IMR-90 (cell line): ENCODE results near the gene SPTLC1. TPM values are rescaled to one million over a fixed set of nuclear protein-coding genes. Genes with fewer than 3 reads are reported as not detected.

ENCODE experiments used
- ATAC-seq: fragments of 200-7000 bp; cut with Tn5 transposase; 2 replicates; pipeline ENCODE4 v1.9.1; 2020; ENCODE audit warnings: low read depth, mild to moderate bottlenecking, moderate library complexity
- BruUV-seq: library from RNA; stranded (reverse); fragments of 400-500 nt; replicated peaks from 2 replicates; lab custom pipeline; 2021; lab: Mats Ljungman, UMichigan
- CTCF ChIA-PET: fragments of 300-600 bp; formaldehyde crosslinking; extraction: SDS; loops from one replicate; lab custom pipeline; 2021; ENCODE audit warnings: antibody characterized with exemption; lab: Yijun Ruan, JAX
- POLR2A ChIA-PET: fragments of 300-600 bp; sonication (Branson Sonifier 250); formaldehyde crosslinking; loops from one replicate; lab custom pipeline; 2022; ENCODE audit warnings: antibody characterized with exemption; ENCODE audit not compliant: unreplicated experiment; lab: Charles Lee
- DNase-seq: peaks from one replicate; pipeline ENCODE4 v3.0.0; 2013
- H2AFZ ChIP-seq: replicated peaks from 2 replicates; pipeline ENCODE3; 2013; ENCODE audit warnings: low read length, mild to moderate bottlenecking; ENCODE audit not compliant: poor library complexity
- H2AK5ac ChIP-seq: 2 replicates; pipeline ENCODE4 v1.6.1; 2013; ENCODE audit warnings: low read depth, low read length, inconsistent platforms
- H2AK9ac ChIP-seq: replicated peaks from 2 replicates; pipeline ENCODE3; 2013; ENCODE audit warnings: mild to moderate bottlenecking, low read depth, low read length, moderate library complexity; ENCODE audit not compliant: poor library complexity
- H2BK120ac ChIP-seq: 2 replicates; pipeline ENCODE4 v1.6.1; 2013; ENCODE audit warnings: low read depth, low read length, inconsistent platforms
- H2BK15ac ChIP-seq: 3 replicates; pipeline ENCODE4 v1.6.1; 2013; ENCODE audit warnings: low read depth, low read length, inconsistent platforms
- H2BK20ac ChIP-seq: 2 replicates; pipeline ENCODE4 v1.6.1; 2013; ENCODE audit warnings: low read depth, mild to moderate bottlenecking, inconsistent platforms, low read length, moderate library complexity
- H2BK5ac ChIP-seq: 2 replicates; pipeline ENCODE4 v1.6.1; 2013; ENCODE audit warnings: mild to moderate bottlenecking, low read depth, low read length, inconsistent platforms; ENCODE audit not compliant: poor library complexity, severe bottlenecking
- H3K14ac ChIP-seq: replicated peaks from 2 replicates; pipeline ENCODE4 v1.6.1; 2013; ENCODE audit warnings: low read depth, low read length, inconsistent platforms
- H3K18ac ChIP-seq: 2 replicates; pipeline ENCODE4 v1.6.1; 2013; ENCODE audit warnings: low read depth, low read length, control low read depth
- H3K23ac ChIP-seq: 2 replicates; pipeline ENCODE4 v1.6.1; 2013; ENCODE audit warnings: low read depth, low read length, inconsistent platforms
- H3K27ac ChIP-seq: 2 replicates; pipeline ENCODE4 v1.5.1; 2013; ENCODE audit warnings: mild to moderate bottlenecking, control low read depth, low read length; ENCODE audit not compliant: insufficient read depth
- H3K27me3 ChIP-seq: 2 replicates; pipeline ENCODE4 v1.6.1; 2013; ENCODE audit warnings: low read length; ENCODE audit not compliant: control insufficient read depth, insufficient read depth
- H3K36me3 ChIP-seq: 2 replicates; pipeline ENCODE4 v1.6.1; 2013; ENCODE audit warnings: low read length, mixed read lengths; ENCODE audit not compliant: control insufficient read depth, insufficient read depth
- H3K4ac ChIP-seq: 2 replicates; pipeline ENCODE4 v1.6.1; 2013; ENCODE audit warnings: low read depth, low read length, inconsistent platforms
- H3K4me1 ChIP-seq: 2 replicates; pipeline ENCODE4 v1.6.1; 2013; ENCODE audit warnings: low read length, mixed read lengths; ENCODE audit not compliant: control insufficient read depth, insufficient read depth
- H3K4me2 ChIP-seq: 2 replicates; pipeline ENCODE4 v1.6.1; 2013; ENCODE audit warnings: low read depth, mild to moderate bottlenecking, control low read depth, low read length, moderate library complexity
- H3K4me3 ChIP-seq: 2 replicates; pipeline ENCODE4 v1.5.1; 2013; ENCODE audit warnings: low read depth, mild to moderate bottlenecking, control low read depth, low read length, moderate library complexity; ENCODE audit not compliant: insufficient read depth
- H3K56ac ChIP-seq: 2 replicates; pipeline ENCODE4 v1.6.1; 2013; ENCODE audit warnings: low read length, inconsistent platforms; ENCODE audit not compliant: insufficient read depth; ENCODE audit errors: extremely low read depth
- H3K79me1 ChIP-seq, 2 experiments: 2 replicates each; pipeline ENCODE4 v1.6.1; 2013; ENCODE audit warnings: low read length in 2 of 2, inconsistent platforms in 1 of 2, low read depth in 1 of 2
- H3K9ac ChIP-seq: 2 replicates; pipeline ENCODE4 v1.6.1; 2013; ENCODE audit warnings: low read depth, low read length, control low read depth
- H3K9me1 ChIP-seq: 2 replicates; pipeline ENCODE4 v1.6.1; 2013; ENCODE audit warnings: low read length, inconsistent platforms; ENCODE audit not compliant: insufficient read depth
- H3K9me3 ChIP-seq: 2 replicates; pipeline ENCODE4 v1.6.1; 2013; ENCODE audit warnings: low read length; ENCODE audit not compliant: control insufficient read depth, insufficient read depth
- H4K20me1 ChIP-seq: 2 replicates; pipeline ENCODE4 v1.6.1; 2013; ENCODE audit warnings: low read length, inconsistent platforms; ENCODE audit not compliant: insufficient read depth
- H4K5ac ChIP-seq: 2 replicates; pipeline ENCODE4 v1.6.1; 2013; ENCODE audit warnings: mild to moderate bottlenecking, low read depth, low read length, control low read depth
- H4K8ac ChIP-seq, 2 experiments: 2 replicates each; pipeline ENCODE4 v1.6.1; 2013; ENCODE audit warnings: low read depth in 2 of 2, low read length in 2 of 2, control low read depth in 1 of 2, inconsistent platforms in 1 of 2
- H4K91ac ChIP-seq: 2 replicates; pipeline ENCODE4 v1.6.1; 2013; ENCODE audit warnings: low read depth, low read length, inconsistent platforms; ENCODE audit not compliant: insufficient read depth
- BHLHE40 ChIP-seq: fragments of 150-350 bp; IDR thresholded peaks from 2 replicates; pipeline ENCODE4 v1.6.1; 2016; ENCODE audit warnings: mild to moderate bottlenecking, low read depth, low read length
- CTCF ChIP-seq: conservative IDR thresholded peaks from 2 replicates; pipeline ENCODE4 v1.5.1; 2012; ENCODE audit warnings: mild to moderate bottlenecking, low read depth, low read length, improper control_type of control experiment
- MAFK ChIP-seq: IDR thresholded peaks from 2 replicates; pipeline ENCODE4 v1.6.1; 2012; ENCODE audit warnings: low read depth, low read length, improper control_type of control experiment
- MAZ ChIP-seq: IDR thresholded peaks from 2 replicates; pipeline ENCODE4 v1.6.1; 2012; ENCODE audit warnings: low read depth, mild to moderate bottlenecking, low read length, improper control_type of control experiment, moderate library complexity, borderline replicate concordance
- NFE2L2 ChIP-seq: fragments of 150-350 bp; IDR thresholded peaks from 2 replicates; pipeline ENCODE4 v1.6.1; 2016; ENCODE audit warnings: low read depth, mild to moderate bottlenecking, low read length
- RCOR1 ChIP-seq: IDR thresholded peaks from 2 replicates; pipeline ENCODE4 v1.6.1; 2012; ENCODE audit warnings: mild to moderate bottlenecking, low read length, improper control_type of control experiment; ENCODE audit not compliant: insufficient replicate concordance
- SMC3 ChIP-seq: fragments of 150-350 bp; IDR thresholded peaks from 2 replicates; pipeline ENCODE4 v1.6.1; 2016; ENCODE audit warnings: low read depth, mild to moderate bottlenecking, antibody characterized with exemption, low read length, moderate library complexity
- WGBS, 2 experiments: methylation state at CpG; one replicate each; pipeline versions ENCODE4 v1.1.5 to v1.1.7; 2013; ENCODE audit warnings: missing lambda C conversion rate in 2 of 2; ENCODE audit not compliant: insufficient read length in 1 of 2; ENCODE audit errors: extremely low coverage in 2 of 2; 5-methylcytosine and 5-hydroxymethylcytosine counted together
- dilution Hi-C: fragments of 300-500 bp; cut with HindIII; formaldehyde crosslinking; loops from one replicate; pipeline ENCODE4 v1.14.3; 2018; ENCODE audit warnings: low sequenced_read_pairs; ENCODE audit not compliant: unreplicated experiment
- in situ Hi-C: fragments of 300-500 bp; cut with MboI; formaldehyde crosslinking; loops from 3 replicates; pipeline ENCODE4 v1.14.3; 2019; ENCODE audit warnings: low sequenced_read_pairs, inconsistent platforms, mixed read lengths
- intact Hi-C: fragments of 100-400 bp; cut with micrococcal nuclease; formaldehyde crosslinking; loops from 2 replicates; pipeline ENCODE4 v1.10.0; 2022
- polyA plus RNA-seq, 3 experiments: library from polyadenylated mRNA; depleted of rRNA; stranded (reverse); fragments of >200 nt; gene quantifications; 2 replicates each; pipeline ENCODE4 v1.2.3, GENCODE V29; 2012; ENCODE audit warnings: low replicate concordance in 1 of 3
- total RNA-seq: library from RNA; depleted of rRNA; stranded (reverse); fragments of >200 nt; gene quantifications from 2 replicates; pipeline ENCODE4 v1.2.3, GENCODE V29; 2012

Gene SPTLC1
- total and polyA plus RNA-seq, 2 of the 4 experiments (the other 2 are of a cell fraction) = 65.7 to 92.7 TPM

- TF ChIP-seq CTCF (no peak), MAZ (no peak), RCOR1 (no peak), MAFK (no peak), BHLHE40 (no peak), NFE2L2 (no peak), SMC3 (no peak)
- no peak overlapping the region for H2BK120ac ChIP-seq
- DNase-seq (no peak), ATAC-seq (no peak)
- dilution Hi-C loops (no loop called here), in situ Hi-C loops (no loop called here), intact Hi-C loops (loop anchor here (5.0 kb wide), 1 partner anchor 51 kb away; no protein-coding TSS in a partner anchor)
- H3K23ac ChIP-seq = no peak overlapping the region
- H3K56ac ChIP-seq = no peak overlapping the region
- H4K91ac ChIP-seq = no peak overlapping the region
- H3K9ac ChIP-seq = no peak overlapping the region
- no peaks in the 10 kb centered on the region for H3K27me3 ChIP-seq
- H3K4ac ChIP-seq = no peak overlapping the region
- no peak overlapping the region for H2AK9ac ChIP-seq
- H3K27ac ChIP-seq = no peak overlapping the region
- peaks cover 30 to 57% of the 10 kb centered on the region in 2 experiments for H3K79me1 ChIP-seq
- H3K4me2 ChIP-seq = no peak overlapping the region
- CTCF ChIA-PET = interaction anchor here (0.7 kb wide), 1 partner anchor 144 kb away, joined by 3 read pairs; no protein-coding TSS in a partner anchor
- no peak overlapping the region for H4K8ac ChIP-seq
- peaks cover 10% of the 10 kb centered on the region for H4K20me1 ChIP-seq
- no peak overlapping the region for H2BK20ac ChIP-seq
- BruUV-seq = no TSS peak
- no peak overlapping the region for H4K5ac ChIP-seq
- no peak overlapping the region for H3K4me3 ChIP-seq
- no peak overlapping the region for H3K14ac ChIP-seq
- H3K4me1 ChIP-seq = peaks cover 8% of the 10 kb centered on the region
- no CpG with 5 or more reads among the region's 1 CpG for WGBS, 2 experiments
- H3K9me3 ChIP-seq = no peaks in the 10 kb centered on the region; the same call in 1 of the 2 replicates
- no peak overlapping the region for H3K18ac ChIP-seq
- peaks cover 8% of the 10 kb centered on the region for H3K9me1 ChIP-seq
- POLR2A ChIA-PET = no interaction called here
- H2BK5ac ChIP-seq = no peak overlapping the region
- H2AFZ ChIP-seq = no peak overlapping the region
- no peak overlapping the region for H2BK15ac ChIP-seq
- no peak overlapping the region for H2AK5ac ChIP-seq
- peaks cover 10% of the 10 kb centered on the region for H3K36me3 ChIP-seq
These were observed 16.6 kb downstream of the SPTLC1 start for GRCh38 chr9:92098638-92099037.
